A549 (cell line): ENCODE measurements around the gene KIAA0232. TPM values are rescaled to one million over a fixed set of nuclear protein-coding genes. Genes with fewer than 3 reads are reported as not detected.

Source experiments
- ATAC-seq, 2 experiments: fragments of 200-7000 bp in 1 of 2; fragments of >200 bp in 1 of 2; cut with Nextera tagmentation in 1 of 2; cut with Tn5 transposase in 1 of 2; 3 replicates each; pipeline versions ENCODE4 v1.8.0 to v1.9.1; 2018 to 2020; ENCODE audit warnings: mild to moderate bottlenecking in 1 of 2, moderate library complexity in 1 of 2
- CTCF ChIA-PET: fragments of 300-600 bp; sonication (Branson Sonifier 250); formaldehyde crosslinking; extraction: SDS; loops from one replicate; lab custom pipeline; 2021; ENCODE audit warnings: antibody characterized with exemption, inconsistent platforms; lab: Yijun Ruan, JAX
- POLR2A ChIA-PET: fragments of 350-600 bp; formaldehyde crosslinking; extraction: SDS; loops from one replicate; lab custom pipeline; 2021; ENCODE audit warnings: antibody characterized with exemption, inconsistent platforms; lab: Yijun Ruan, JAX
- DNase-seq, 2 experiments: peaks; one replicate each; pipeline versions ENCODE4 v3.0.0 to v3.0.0-alpha.2; 2011 to 2016; ENCODE audit warnings: low read depth in 1 of 2, low spot score in 1 of 2
- FAIRE-seq: peaks from 2 replicates; lab custom pipeline; 2011; peaks lifted over from hg19 to GRCh38; lab: Jason Lieb, UNC
- H3K27ac ChIP-seq, 2 experiments: fragments of >200 bp; sonication (Bioruptor Twin); formaldehyde crosslinking; 3 replicates each; pipeline ENCODE4 v1.5.1; 2016 to 2017
- H3K4me1 ChIP-seq: fragments of >200 bp; sonication (Bioruptor Twin); formaldehyde crosslinking; 3 replicates; pipeline ENCODE4 v1.6.1; 2016
- H3K4me2 ChIP-seq: fragments of >200 bp; sonication (Bioruptor Twin); formaldehyde crosslinking; 3 replicates; pipeline ENCODE4 v1.6.1; 2016
- H3K4me3 ChIP-seq: fragments of >200 bp; sonication (Bioruptor Twin); formaldehyde crosslinking; 3 replicates; pipeline ENCODE4 v1.5.1; 2016
- H3K9me3 ChIP-seq: fragments of >200 bp; sonication (Bioruptor Twin); formaldehyde crosslinking; 3 replicates; pipeline ENCODE4 v1.6.1; 2016
- CBX8 ChIP-seq: fragments of 200-600 bp; sonication (generic); IDR thresholded peaks from 2 replicates; pipeline ENCODE4 v1.6.1; 2016
- CHD4 ChIP-seq: fragments of 200-600 bp; sonication (generic); IDR thresholded peaks from 2 replicates; pipeline ENCODE4 v1.6.1; 2016; ENCODE audit warnings: antibody characterized with exemption, mild to moderate bottlenecking, borderline replicate concordance
- EHF ChIP-seq: fragments of 250-450 bp; sonication (Bioruptor Pico); IDR thresholded peaks from 2 replicates; pipeline ENCODE4 v1.5.0; 2020; ENCODE audit warnings: mild to moderate bottlenecking
- FOSB ChIP-seq: fragments of 250-450 bp; sonication (Bioruptor Pico); IDR thresholded peaks from 2 replicates; pipeline ENCODE4 v1.5.0; 2020; ENCODE audit warnings: mild to moderate bottlenecking, moderate library complexity
- FOXS1 ChIP-seq: fragments of 250-450 bp; sonication (Bioruptor Pico); IDR thresholded peaks from 2 replicates; pipeline ENCODE4 v1.5.0; 2020; ENCODE audit warnings: mild to moderate bottlenecking, moderate library complexity
- GATA3 ChIP-seq: IDR thresholded peaks from 2 replicates; pipeline ENCODE4 v1.6.1; 2012; ENCODE audit warnings: borderline replicate concordance
- HOXB5 ChIP-seq: fragments of 250-450 bp; sonication (Bioruptor Pico); IDR thresholded peaks from 2 replicates; pipeline ENCODE4 v1.5.0; 2020; ENCODE audit warnings: mild to moderate bottlenecking, moderate library complexity
- MYC ChIP-seq: IDR thresholded peaks from 2 replicates; pipeline ENCODE4 v1.6.1; 2012; ENCODE audit warnings: mild to moderate bottlenecking, inconsistent platforms, low read length, improper control_type of control experiment, borderline replicate concordance
- NPAS2 ChIP-seq: fragments of 250-450 bp; sonication (Bioruptor Pico); IDR thresholded peaks from 2 replicates; pipeline ENCODE4 v1.8.0; 2022; ENCODE audit warnings: mild to moderate bottlenecking, moderate library complexity, borderline replicate concordance
- PHF8 ChIP-seq: fragments of 200-600 bp; sonication (generic); IDR thresholded peaks from 2 replicates; pipeline ENCODE4 v1.6.1; 2016; ENCODE audit warnings: low read depth, mild to moderate bottlenecking, antibody characterized with exemption, moderate library complexity, borderline replicate concordance
- POLR2AphosphoS2 ChIP-seq: conservative IDR thresholded peaks from 2 replicates; pipeline ENCODE4 v1.6.1; 2012; ENCODE audit warnings: low read length, improper control_type of control experiment, inconsistent platforms
- RARB ChIP-seq: fragments of 250-450 bp; sonication (Bioruptor Pico); IDR thresholded peaks from 2 replicates; pipeline ENCODE4 v1.8.0; 2021; ENCODE audit warnings: mild to moderate bottlenecking, moderate library complexity
- RCOR1 ChIP-seq: fragments of 150-350 bp; IDR thresholded peaks from 2 replicates; pipeline ENCODE4 v1.6.1; 2014; ENCODE audit warnings: antibody characterized with exemption, low read length, low read depth
- RFX5 ChIP-seq: fragments of 450-650 bp; IDR thresholded peaks from 2 replicates; pipeline ENCODE4 v1.7.1; 2014; ENCODE audit warnings: antibody characterized with exemption, mild to moderate bottlenecking, moderate library complexity
- RNF2 ChIP-seq: fragments of 200-600 bp; sonication (generic); IDR thresholded peaks from 2 replicates; pipeline ENCODE4 v1.6.1; 2016; ENCODE audit warnings: low read depth, mild to moderate bottlenecking, antibody characterized with exemption, moderate library complexity, borderline replicate concordance
- SMC3 ChIP-seq: fragments of >200 bp; sonication (Bioruptor Twin); formaldehyde crosslinking; IDR thresholded peaks from 3 replicates; pipeline ENCODE4 v1.6.1; 2018; ENCODE audit warnings: inconsistent platforms
- TP53 ChIP-seq: fragments of 250-450 bp; sonication (Bioruptor Pico); IDR thresholded peaks from 2 replicates; pipeline ENCODE4 v1.5.0; 2021; ENCODE audit warnings: mild to moderate bottlenecking, moderate library complexity
- ZC3H11A ChIP-seq: fragments of 450-650 bp; IDR thresholded peaks from 2 replicates; pipeline ENCODE4 v1.6.1; 2014; ENCODE audit warnings: antibody characterized with exemption, mild to moderate bottlenecking
- ZSCAN20 ChIP-seq: fragments of 250-450 bp; sonication (Bioruptor Pico); IDR thresholded peaks from 2 replicates; pipeline ENCODE4 v1.8.0; 2022; ENCODE audit warnings: mild to moderate bottlenecking, moderate library complexity
- WGBS: methylation state at CpG from one replicate; pipeline ENCODE4 v1.1.6; 2017; ENCODE audit errors: missing lambda C conversion rate; 5-methylcytosine and 5-hydroxymethylcytosine counted together
- polyA plus RNA-seq, 4 experiments: library from polyadenylated mRNA; depleted of rRNA in 3 of 4; stranded (reverse); fragments of >200 nt; fragmentation: RNase III in 1 of 4; extraction: RNeasy Plus Mini Kit Qiagen cat#74134 plus additional on column Dnase treatment in 1 of 4; gene quantifications; 2 replicates in 3 of 4; 3 replicates in 1 of 4; pipeline ENCODE4 v1.2.3, GENCODE V29; 2011 to 2017
- TF ChIP-seq, protein P1 (sequence below): fragments of 150-350 bp; IDR thresholded peaks from 2 replicates; pipeline ENCODE4 v1.6.1; 2014; ENCODE audit warnings: low read depth, mild to moderate bottlenecking, low read length
- TF ChIP-seq, protein P2 (sequence below): fragments of >200 bp; sonication (Bioruptor Twin); formaldehyde crosslinking; IDR thresholded peaks from 2 replicates; pipeline ENCODE4 v1.6.1; 2016
- TF ChIP-seq, protein P3 (sequence below): fragments of 200-600 bp; sonication (generic); IDR thresholded peaks from 2 replicates; pipeline ENCODE4 v1.6.1; 2016; ENCODE audit warnings: antibody characterized with exemption, mild to moderate bottlenecking, moderate library complexity
- TF ChIP-seq, protein P4 (sequence below): fragments of 450-650 bp; IDR thresholded peaks from 2 replicates; pipeline ENCODE4 v1.6.1; 2014; ENCODE audit warnings: antibody characterized with exemption
- TF ChIP-seq, protein P5 (sequence below): fragments of >200 bp; sonication (Bioruptor Twin); formaldehyde crosslinking; IDR thresholded peaks from 3 replicates; pipeline ENCODE4 v1.5.1; 2016
- TF ChIP-seq, protein P6 (sequence below): IDR thresholded peaks from 2 replicates; pipeline ENCODE4 v1.6.1; 2012

Gene KIAA0232
- polyA plus RNA-seq, 2 of the 4 experiments (the other 2 are of a cell fraction): 9.3 to 21.5 TPM

DNA sequence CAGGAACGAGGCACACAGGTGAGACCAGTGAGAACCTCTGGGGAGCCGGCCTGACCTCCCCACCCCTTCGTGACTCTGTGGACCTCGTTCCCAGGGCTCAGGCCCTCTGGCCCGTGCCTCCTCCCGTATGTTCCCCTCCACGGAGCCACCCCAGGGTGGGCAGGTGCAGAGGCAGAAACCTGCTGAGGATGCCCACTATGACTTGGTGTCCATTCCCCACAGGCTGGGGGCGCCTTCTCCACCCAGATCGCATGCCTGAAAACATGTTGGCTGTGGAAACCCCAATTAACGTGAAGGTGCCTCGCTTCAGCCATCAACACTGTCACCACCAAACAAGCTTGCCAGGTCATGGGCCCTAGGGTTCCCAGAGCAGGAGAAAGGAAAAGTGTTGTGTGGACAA is 39.5 kb upstream of the KIAA0232 start:
- no peak for TF ChIP-seq TP53 (CRISPR knock-in tag)
- TF ChIP-seq SMC3: no peak
- TF ChIP-seq, protein P1, sequence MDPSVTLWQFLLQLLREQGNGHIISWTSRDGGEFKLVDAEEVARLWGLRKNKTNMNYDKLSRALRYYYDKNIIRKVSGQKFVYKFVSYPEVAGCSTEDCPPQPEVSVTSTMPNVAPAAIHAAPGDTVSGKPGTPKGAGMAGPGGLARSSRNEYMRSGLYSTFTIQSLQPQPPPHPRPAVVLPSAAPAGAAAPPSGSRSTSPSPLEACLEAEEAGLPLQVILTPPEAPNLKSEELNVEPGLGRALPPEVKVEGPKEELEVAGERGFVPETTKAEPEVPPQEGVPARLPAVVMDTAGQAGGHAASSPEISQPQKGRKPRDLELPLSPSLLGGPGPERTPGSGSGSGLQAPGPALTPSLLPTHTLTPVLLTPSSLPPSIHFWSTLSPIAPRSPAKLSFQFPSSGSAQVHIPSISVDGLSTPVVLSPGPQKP: no peak
- no peak for TF ChIP-seq ZSCAN20 (CRISPR knock-in tag)
- no peak for TF ChIP-seq HOXB5 (CRISPR knock-in tag)
- TF ChIP-seq RFX5: no peak
- TF ChIP-seq, protein P2, sequence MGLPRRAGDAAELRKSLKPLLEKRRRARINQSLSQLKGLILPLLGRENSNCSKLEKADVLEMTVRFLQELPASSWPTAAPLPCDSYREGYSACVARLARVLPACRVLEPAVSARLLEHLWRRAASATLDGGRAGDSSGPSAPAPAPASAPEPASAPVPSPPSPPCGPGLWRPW: no peak
- TF ChIP-seq FOXS1 (CRISPR knock-in tag): no peak
- TF ChIP-seq POLR2AphosphoS2: no peak
- TF ChIP-seq RCOR1: no peak
- TF ChIP-seq, protein P3, sequence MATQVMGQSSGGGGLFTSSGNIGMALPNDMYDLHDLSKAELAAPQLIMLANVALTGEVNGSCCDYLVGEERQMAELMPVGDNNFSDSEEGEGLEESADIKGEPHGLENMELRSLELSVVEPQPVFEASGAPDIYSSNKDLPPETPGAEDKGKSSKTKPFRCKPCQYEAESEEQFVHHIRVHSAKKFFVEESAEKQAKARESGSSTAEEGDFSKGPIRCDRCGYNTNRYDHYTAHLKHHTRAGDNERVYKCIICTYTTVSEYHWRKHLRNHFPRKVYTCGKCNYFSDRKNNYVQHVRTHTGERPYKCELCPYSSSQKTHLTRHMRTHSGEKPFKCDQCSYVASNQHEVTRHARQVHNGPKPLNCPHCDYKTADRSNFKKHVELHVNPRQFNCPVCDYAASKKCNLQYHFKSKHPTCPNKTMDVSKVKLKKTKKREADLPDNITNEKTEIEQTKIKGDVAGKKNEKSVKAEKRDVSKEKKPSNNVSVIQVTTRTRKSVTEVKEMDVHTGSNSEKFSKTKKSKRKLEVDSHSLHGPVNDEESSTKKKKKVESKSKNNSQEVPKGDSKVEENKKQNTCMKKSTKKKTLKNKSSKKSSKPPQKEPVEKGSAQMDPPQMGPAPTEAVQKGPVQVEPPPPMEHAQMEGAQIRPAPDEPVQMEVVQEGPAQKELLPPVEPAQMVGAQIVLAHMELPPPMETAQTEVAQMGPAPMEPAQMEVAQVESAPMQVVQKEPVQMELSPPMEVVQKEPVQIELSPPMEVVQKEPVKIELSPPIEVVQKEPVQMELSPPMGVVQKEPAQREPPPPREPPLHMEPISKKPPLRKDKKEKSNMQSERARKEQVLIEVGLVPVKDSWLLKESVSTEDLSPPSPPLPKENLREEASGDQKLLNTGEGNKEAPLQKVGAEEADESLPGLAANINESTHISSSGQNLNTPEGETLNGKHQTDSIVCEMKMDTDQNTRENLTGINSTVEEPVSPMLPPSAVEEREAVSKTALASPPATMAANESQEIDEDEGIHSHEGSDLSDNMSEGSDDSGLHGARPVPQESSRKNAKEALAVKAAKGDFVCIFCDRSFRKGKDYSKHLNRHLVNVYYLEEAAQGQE: no peak
- TF ChIP-seq FOSB (CRISPR knock-in tag): no peak
- TF ChIP-seq MYC: no peak
- no peak for TF ChIP-seq CHD4
- DNase-seq (no peak), FAIRE-seq (no peak), ATAC-seq (no peak)
- CTCF ChIA-PET: interaction anchor here (1.6 kb wide), 1 partner anchor 22 kb away, joined by 4 read pairs; no protein-coding TSS in a partner anchor
- peaks cover 20% of the 10 kb centered on the region for H3K4me1 ChIP-seq
- H3K4me2 ChIP-seq: no peak overlapping the region
- H3K9me3 ChIP-seq: no peaks in the 10 kb centered on the region
- H3K4me3 ChIP-seq: no peak overlapping the region
- POLR2A ChIA-PET: no interaction called here
- H3K27ac ChIP-seq: no peak overlapping the region
- 88% methylated on average over 11 of the region's 11 CpGs for WGBS

DNA sequence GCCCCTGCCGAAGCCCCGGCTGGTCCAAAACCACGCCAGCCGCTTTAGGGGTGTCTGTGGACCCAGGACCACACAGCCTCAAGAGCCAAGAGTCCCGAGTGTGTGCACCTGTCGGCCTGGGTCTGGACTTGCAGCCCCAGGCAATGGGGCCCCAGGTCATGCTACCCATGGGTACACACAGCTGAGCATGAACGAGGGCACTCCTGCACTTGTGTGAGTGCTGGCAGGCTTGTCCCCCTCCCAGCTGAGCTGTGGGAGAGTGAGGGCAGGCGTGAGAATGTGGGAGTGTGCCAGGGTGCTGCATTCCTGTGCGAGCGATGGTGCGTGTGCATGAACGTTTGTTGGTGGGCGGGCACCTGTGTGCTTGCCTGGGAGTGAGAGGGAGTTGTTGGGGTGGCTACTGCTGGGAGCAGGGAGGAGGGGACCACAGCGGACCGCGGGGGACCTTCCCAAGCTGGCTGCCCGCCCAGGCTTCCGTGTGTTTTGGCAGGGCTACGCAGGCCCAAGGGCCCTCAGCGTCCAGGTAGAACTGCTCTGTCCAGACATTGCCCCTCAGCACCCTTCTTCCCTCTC is 35.7 kb upstream of the KIAA0232 start:
- Histone ChIP-seq H3K4me1 (peaks cover 56% of the 10 kb centered on the region), H3K4me2 (peak overlapping the region; percentile 59), H3K4me3 (no peak overlapping the region), H3K9me3 (no peaks in the 10 kb centered on the region), H3K27ac (peak overlapping the region; percentile 82 to 85)
- FAIRE-seq (no peak), DNase-seq (peak in 1 of 2 experiments; percentile 79), ATAC-seq (peak; percentile 58 to 62)
- POLR2A ChIA-PET: no interaction called here
- WGBS: 7% methylated on average over 8 of the region's 20 CpGs
- TF ChIP-seq, protein P4, sequence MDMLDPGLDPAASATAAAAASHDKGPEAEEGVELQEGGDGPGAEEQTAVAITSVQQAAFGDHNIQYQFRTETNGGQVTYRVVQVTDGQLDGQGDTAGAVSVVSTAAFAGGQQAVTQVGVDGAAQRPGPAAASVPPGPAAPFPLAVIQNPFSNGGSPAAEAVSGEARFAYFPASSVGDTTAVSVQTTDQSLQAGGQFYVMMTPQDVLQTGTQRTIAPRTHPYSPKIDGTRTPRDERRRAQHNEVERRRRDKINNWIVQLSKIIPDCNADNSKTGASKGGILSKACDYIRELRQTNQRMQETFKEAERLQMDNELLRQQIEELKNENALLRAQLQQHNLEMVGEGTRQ: no peak
- CTCF ChIA-PET: no interaction called here

DNA sequence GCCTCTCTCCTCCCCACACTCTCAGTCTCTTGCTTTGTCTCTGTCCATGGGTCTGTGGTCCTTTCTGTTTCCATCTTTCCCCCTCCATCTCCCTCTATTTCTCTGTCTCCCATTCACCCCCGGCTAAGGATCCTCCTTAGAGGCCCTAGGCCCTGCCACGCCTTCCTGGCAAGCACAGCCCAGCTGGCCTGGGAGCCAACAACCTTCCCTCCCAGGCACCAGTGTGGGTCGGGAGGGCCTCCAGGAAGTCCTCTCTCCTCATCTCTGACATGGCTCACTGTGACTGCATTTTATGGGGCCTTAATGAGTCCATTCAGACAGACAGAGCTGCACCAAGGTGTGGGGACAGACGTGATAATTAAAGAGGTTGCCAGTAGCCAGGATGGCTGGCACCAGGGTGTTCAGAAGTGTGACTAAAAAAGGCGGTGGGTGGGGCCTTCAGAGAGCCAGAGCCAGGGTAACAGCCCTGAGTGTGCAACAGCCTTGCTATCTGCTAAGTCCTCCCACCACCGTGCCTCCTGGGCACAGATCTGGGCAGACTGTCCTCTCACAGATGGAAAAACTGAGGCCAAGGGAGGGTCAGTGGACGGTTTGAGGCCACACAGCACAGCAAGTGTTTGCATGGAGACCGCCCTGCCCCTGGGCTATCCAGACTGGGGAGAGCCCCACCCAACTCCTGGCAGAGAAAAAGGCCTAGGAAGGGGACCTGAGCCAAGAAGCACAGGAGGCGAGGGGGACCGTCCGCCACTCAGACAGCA is 35.1 kb upstream of the KIAA0232 start:
- WGBS: 38% methylated on average over 11 of the region's 11 CpGs
- FAIRE-seq (no peak), ATAC-seq (peak; percentile 62 to 73; a peak in 5 of 6 replicates), DNase-seq (peak in 1 of 2 experiments; percentile 75)
- peaks cover 56% of the 10 kb centered on the region for H3K4me1 ChIP-seq
- no peaks in the 10 kb centered on the region for H3K9me3 ChIP-seq
- POLR2A ChIA-PET: no interaction called here
- H3K27ac ChIP-seq: peak overlapping the region; percentile 82 to 85
- CTCF ChIA-PET: interaction anchor here (1.3 kb wide), 1 partner anchor 29 kb away, joined by 3 read pairs; no protein-coding TSS in a partner anchor
- peak overlapping the region; percentile 59 for H3K4me2 ChIP-seq
- H3K4me3 ChIP-seq: no peak overlapping the region
- TF ChIP-seq CBX8 (no peak), SMC3 (no peak), PHF8 (no peak), GATA3 (no peak), EHF (no peak), ZC3H11A (no peak), NPAS2 (CRISPR knock-in tag) (no peak), RNF2 (no peak), RARB (CRISPR knock-in tag) (no peak)
- TF ChIP-seq, protein P5, sequence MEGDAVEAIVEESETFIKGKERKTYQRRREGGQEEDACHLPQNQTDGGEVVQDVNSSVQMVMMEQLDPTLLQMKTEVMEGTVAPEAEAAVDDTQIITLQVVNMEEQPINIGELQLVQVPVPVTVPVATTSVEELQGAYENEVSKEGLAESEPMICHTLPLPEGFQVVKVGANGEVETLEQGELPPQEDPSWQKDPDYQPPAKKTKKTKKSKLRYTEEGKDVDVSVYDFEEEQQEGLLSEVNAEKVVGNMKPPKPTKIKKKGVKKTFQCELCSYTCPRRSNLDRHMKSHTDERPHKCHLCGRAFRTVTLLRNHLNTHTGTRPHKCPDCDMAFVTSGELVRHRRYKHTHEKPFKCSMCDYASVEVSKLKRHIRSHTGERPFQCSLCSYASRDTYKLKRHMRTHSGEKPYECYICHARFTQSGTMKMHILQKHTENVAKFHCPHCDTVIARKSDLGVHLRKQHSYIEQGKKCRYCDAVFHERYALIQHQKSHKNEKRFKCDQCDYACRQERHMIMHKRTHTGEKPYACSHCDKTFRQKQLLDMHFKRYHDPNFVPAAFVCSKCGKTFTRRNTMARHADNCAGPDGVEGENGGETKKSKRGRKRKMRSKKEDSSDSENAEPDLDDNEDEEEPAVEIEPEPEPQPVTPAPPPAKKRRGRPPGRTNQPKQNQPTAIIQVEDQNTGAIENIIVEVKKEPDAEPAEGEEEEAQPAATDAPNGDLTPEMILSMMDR: no peak
- TF ChIP-seq, protein P6, sequence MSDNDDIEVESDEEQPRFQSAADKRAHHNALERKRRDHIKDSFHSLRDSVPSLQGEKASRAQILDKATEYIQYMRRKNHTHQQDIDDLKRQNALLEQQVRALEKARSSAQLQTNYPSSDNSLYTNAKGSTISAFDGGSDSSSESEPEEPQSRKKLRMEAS: no peak
